B cell (primary cell): ENCODE results near the gene TPCN2. TPM values are rescaled to one million over a fixed set of nuclear protein-coding genes. Genes with fewer than 3 reads are reported as not detected.

ENCODE experiments used
- ATAC-seq: fragments of 200-7000 bp; cut with Tn5 transposase; one replicate; pipeline ENCODE4 v1.10.0; 2021; ENCODE audit warnings: low read depth, mild to moderate bottlenecking, moderate number of reproducible peaks, moderate library complexity
- CTCF ChIA-PET: fragments of 350-600 bp; sonication (Branson Sonifier 250); formaldehyde crosslinking; loops from one replicate; lab custom pipeline; 2021; ENCODE audit warnings: antibody characterized with exemption, inconsistent platforms; lab: Charles Lee
- POLR2A ChIA-PET: fragments of 350-600 bp; sonication (Branson Sonifier 250); formaldehyde crosslinking; loops from one replicate; lab custom pipeline; 2021; ENCODE audit warnings: antibody characterized with exemption; lab: Charles Lee
- DNase-seq: peaks from one replicate; pipeline ENCODE4 v3.0.0; 2013
- H2AFZ ChIP-seq: 2 replicates; pipeline ENCODE4 v1.6.1; 2012; ENCODE audit warnings: mild to moderate bottlenecking, low read depth, low read length; ENCODE audit not compliant: insufficient read depth, poor library complexity, severe bottlenecking
- H3K27ac ChIP-seq, 2 donors: 1 replicate in 1 of 2; 2 replicates in 1 of 2; pipeline ENCODE4 v1.5.1; 2012 to 2013; ENCODE audit warnings: low read length in 2 of 2, mild to moderate bottlenecking in 2 of 2, moderate library complexity in 1 of 2
- H3K27me3 ChIP-seq, 4 experiments: fragments of 200-600 bp in 1 of 4; sonication (generic) in 1 of 4; replicated peaks in 1 of 4; 1 replicate in 2 of 4; 2 replicates in 2 of 4; pipeline versions ENCODE4 v1.6.1 to v1.7.0; 2013 to 2016; ENCODE audit warnings: low read length in 3 of 4, mild to moderate bottlenecking in 2 of 4, mixed read lengths in 1 of 4, moderate library complexity in 1 of 4; ENCODE audit not compliant: insufficient read depth in 4 of 4, control insufficient read depth in 3 of 4; ENCODE audit errors: control extremely low read depth in 1 of 4
- H3K36me3 ChIP-seq, 2 experiments: replicated peaks in 1 of 2; 1 replicate in 1 of 2; 2 replicates in 1 of 2; pipeline versions ENCODE4 v1.6.1 to v1.7.1; 2013; ENCODE audit warnings: low read length in 1 of 2; ENCODE audit not compliant: insufficient read depth in 2 of 2, control insufficient read depth in 1 of 2; ENCODE audit errors: control extremely low read depth in 1 of 2, extremely low read depth in 1 of 2
- H3K4me1 ChIP-seq, 2 donors: fragments of 200-600 bp in 1 of 2; sonication (generic) in 1 of 2; 1 replicate in 1 of 2; 2 replicates in 1 of 2; pipeline versions ENCODE4 v1.5.1 to v1.6.1; 2013 to 2017; ENCODE audit warnings: low read length in 2 of 2; ENCODE audit not compliant: control insufficient read depth in 2 of 2, insufficient read depth in 2 of 2
- H3K4me2 ChIP-seq: replicated peaks from 2 replicates; pipeline ENCODE3; 2012; ENCODE audit warnings: mild to moderate bottlenecking, low read depth, low read length; ENCODE audit not compliant: poor library complexity, severe bottlenecking
- H3K4me3 ChIP-seq, 5 experiments: fragments of 200-600 bp in 1 of 5; sonication (generic) in 1 of 5; 1 replicate in 3 of 5; 2 replicates in 2 of 5; pipeline versions ENCODE4 v1.5.1 to v1.7.0; 2011 to 2016; ENCODE audit warnings: low read length in 4 of 5, mild to moderate bottlenecking in 4 of 5, low read depth in 2 of 5, control low read depth in 1 of 5, moderate library complexity in 1 of 5; ENCODE audit not compliant: insufficient read depth in 1 of 5; ENCODE audit errors: control extremely low read depth in 1 of 5, extremely low read depth in 1 of 5
- H3K79me2 ChIP-seq: fragments of 200-600 bp; sonication (generic); one replicate; pipeline ENCODE4 v1.6.0; 2016; ENCODE audit warnings: low read length; ENCODE audit not compliant: control insufficient read depth, insufficient read depth
- H3K9ac ChIP-seq: fragments of 200-600 bp; sonication (generic); 2 replicates; pipeline ENCODE4 v1.6.1; 2017; ENCODE audit warnings: mild to moderate bottlenecking, low read length, moderate library complexity
- H3K9me3 ChIP-seq, 3 donors: one replicate each; pipeline versions ENCODE4 v1.6.1 to v1.7.1; 2013; ENCODE audit warnings: low read length in 2 of 3; ENCODE audit not compliant: control insufficient read depth in 2 of 3, insufficient read depth in 1 of 3; ENCODE audit errors: control extremely low read depth in 1 of 3
- H4K20me1 ChIP-seq: 2 replicates; pipeline ENCODE4 v1.6.0; 2012; ENCODE audit warnings: mild to moderate bottlenecking, low read length; ENCODE audit not compliant: insufficient read depth, control insufficient read depth, poor library complexity, severe bottlenecking
- H3K27ac Mint-ChIP-seq: one replicate; pipeline ENCODE4 v1.8.0; 2021; ENCODE audit warnings: mixed read lengths
- H3K27me3 Mint-ChIP-seq: one replicate; pipeline ENCODE4 v1.8.0; 2021; ENCODE audit warnings: mixed read lengths
- H3K4me1 Mint-ChIP-seq: one replicate; pipeline ENCODE4 v1.8.0; 2021; ENCODE audit warnings: mixed read lengths
- H3K4me3 Mint-ChIP-seq: one replicate; pipeline ENCODE4 v1.8.0; 2021; ENCODE audit warnings: mixed read lengths
- H3K9me3 Mint-ChIP-seq: one replicate; pipeline ENCODE4 v1.8.0; 2022; ENCODE audit warnings: mixed read lengths; ENCODE audit not compliant: insufficient read depth
- CTCF ChIP-seq: fragments of 200-600 bp; IDR thresholded peaks from one replicate; pipeline ENCODE4 v1.8.0; 2022; ENCODE audit warnings: antibody characterized with exemption, mild to moderate bottlenecking
- EZH2 ChIP-seq: IDR thresholded peaks from 2 replicates; pipeline ENCODE4 v1.6.1; 2012; ENCODE audit warnings: borderline replicate concordance, low read depth, mild to moderate bottlenecking, moderate library complexity, low read length; ENCODE audit not compliant: insufficient read depth, poor library complexity, severe bottlenecking
- WGBS: methylation state at CpG from one replicate; pipeline ENCODE4 v1.1.5; 2013; ENCODE audit warnings: missing lambda C conversion rate; ENCODE audit not compliant: insufficient coverage; 5-methylcytosine and 5-hydroxymethylcytosine counted together
- intact Hi-C: fragments of 100-400 bp; cut with micrococcal nuclease; formaldehyde crosslinking; loops from one replicate; pipeline ENCODE4 v1.10.0; 2022
- polyA plus RNA-seq: library from polyadenylated mRNA; depleted of rRNA; stranded (reverse); fragments of >200 nt; gene quantifications from 2 replicates; pipeline ENCODE4 v1.2.3, GENCODE V29; 2012
- total RNA-seq, 2 donors: library from RNA; stranded (reverse); fragments of 120-200 nt in 1 of 2; gene quantifications; 1 replicate in 1 of 2; 2 replicates in 1 of 2; pipeline versions ENCODE4 v1.2.3 to v1.2.4, GENCODE V29; 2013 to 2022

TPCN2 gene
- total and polyA plus RNA-seq, 2 donors (not counting 1 experiment from before 2014, with no cell fraction given), result 16.8 to 71.4 TPM

DNA sequence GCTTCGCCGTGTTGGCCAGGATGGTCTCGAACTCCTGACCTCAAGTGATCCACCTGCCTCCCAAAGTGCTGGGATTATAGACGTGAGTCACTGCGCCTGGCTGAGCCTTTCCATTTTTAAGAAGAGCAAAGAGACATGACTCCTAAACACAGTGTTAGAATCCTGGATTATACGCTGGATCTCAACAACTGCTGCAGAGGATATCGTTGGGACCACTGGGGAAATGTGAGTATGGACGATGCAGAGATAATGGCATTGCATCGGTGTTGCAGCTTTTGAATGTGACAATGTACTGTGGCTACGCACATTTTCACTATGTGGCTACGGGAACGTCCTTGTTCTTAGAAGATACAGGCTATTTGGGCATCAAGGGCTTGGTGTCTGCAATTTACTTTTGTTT is 41.9 kb upstream of the TPCN2 start:
- Mint-ChIP-seq H3K27me3 (peaks cover 30% of the 10 kb centered on the region), H3K4me1 (no peaks in the 10 kb centered on the region), H3K9me3 (no peaks in the 10 kb centered on the region), H3K4me3 (no peak overlapping the region), H3K27ac (no peak overlapping the region)
- Histone ChIP-seq H3K27ac (no peak overlapping the region), H3K79me2 (no peaks in the 10 kb centered on the region), H3K4me2 (no peak overlapping the region), H4K20me1 (no peaks in the 10 kb centered on the region), H3K36me3 (no peaks in the 10 kb centered on the region), H3K4me1 (no peaks in the 10 kb centered on the region), H3K9me3 (no peaks in the 10 kb centered on the region), H3K9ac (no peak overlapping the region), H3K27me3 (peaks cover 0 to 29% (median 2%) of the 10 kb centered on the region in 4 experiments), H3K4me3 (no peak overlapping the region), H2AFZ (no peak overlapping the region)
- CTCF ChIA-PET, result interaction anchor here (0.7 kb wide), 1 partner anchor 54 kb away, joined by 3 read pairs; no protein-coding TSS in a partner anchor
- 92% methylated on average over 12 of the region's 12 CpGs for WGBS
- ATAC-seq (no peak), DNase-seq (no peak)
- intact Hi-C loops, result no loop called here
- no peak for TF ChIP-seq CTCF
- no peak for TF ChIP-seq EZH2
- POLR2A ChIA-PET, result no interaction called here

- DNase-seq (no peak), ATAC-seq (no peak)
- Histone ChIP-seq H3K4me3 (no peak overlapping the region), H2AFZ (no peak overlapping the region), H3K4me2 (no peak overlapping the region), H3K27me3 (peaks cover 0 to 40% (median 8%) of the 10 kb centered on the region in 4 experiments), H3K27ac (no peak overlapping the region), H3K79me2 (no peaks in the 10 kb centered on the region), H3K9me3 (no peaks in the 10 kb centered on the region), H4K20me1 (no peaks in the 10 kb centered on the region), H3K36me3 (no peaks in the 10 kb centered on the region), H3K4me1 (no peaks in the 10 kb centered on the region), H3K9ac (no peak overlapping the region)
- Mint-ChIP-seq H3K9me3 (no peaks in the 10 kb centered on the region), H3K27ac (no peak overlapping the region), H3K27me3 (peaks cover 37% of the 10 kb centered on the region), H3K4me1 (no peaks in the 10 kb centered on the region), H3K4me3 (no peak overlapping the region)
- 82% methylated on average over 6 of the region's 8 CpGs for WGBS
- POLR2A ChIA-PET, result no interaction called here
- intact Hi-C loops, result no loop called here
- CTCF ChIA-PET, result no interaction called here
- no peak for TF ChIP-seq EZH2
- TF ChIP-seq CTCF, result no peak
These were observed 40.8 kb upstream of the TPCN2 start for GRCh38 chr11:69007975-69008381.
